Mesenteric fat pad (tissue), 1 donor: ENCODE data around the gene ATP1A3. TPM values are rescaled to one million over a fixed set of nuclear protein-coding genes. Genes with fewer than 3 reads are reported as not detected.

ENCODE experiments used
- DNase-seq: peaks from one replicate; pipeline ENCODE4 v3.0.0-alpha.2; 2020; ENCODE audit warnings: low spot score
- total RNA-seq: library from RNA; stranded (reverse); fragmentation: NEBNext Ultra II Directional; extraction: Animal tissue kit (Norgen Biotek cat#: 25700); gene quantifications from one replicate; pipeline ENCODE4 v1.2.1, GENCODE V29; 2021
- donor health status: DM: yes; HTN: yes; CAD: no.

ATP1A3 gene
- total RNA-seq, 1 donor from 2014 or later = not detected

DNA sequence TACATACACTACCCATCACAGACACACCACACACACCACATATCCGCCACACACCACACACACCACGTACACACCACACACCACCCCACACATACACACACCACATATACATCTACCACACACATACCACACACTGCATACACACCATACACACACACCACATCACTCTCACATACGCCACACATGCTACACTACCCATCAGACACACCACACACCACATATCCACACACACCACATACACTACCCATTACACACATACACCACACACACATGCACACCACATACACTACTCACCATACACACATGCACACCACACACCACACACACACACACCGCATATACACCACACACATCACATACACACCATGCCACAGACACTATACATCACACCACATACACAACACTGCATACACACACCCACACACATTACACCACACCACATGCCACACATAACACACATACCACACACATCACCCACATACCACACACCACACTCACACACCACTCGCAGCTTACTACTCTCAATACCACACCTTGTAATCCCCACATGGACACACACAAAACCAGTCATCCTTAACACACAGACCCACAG is 75.3 kb downstream of the ATP1A3 start:
- DNase-seq = no peak

DNA sequence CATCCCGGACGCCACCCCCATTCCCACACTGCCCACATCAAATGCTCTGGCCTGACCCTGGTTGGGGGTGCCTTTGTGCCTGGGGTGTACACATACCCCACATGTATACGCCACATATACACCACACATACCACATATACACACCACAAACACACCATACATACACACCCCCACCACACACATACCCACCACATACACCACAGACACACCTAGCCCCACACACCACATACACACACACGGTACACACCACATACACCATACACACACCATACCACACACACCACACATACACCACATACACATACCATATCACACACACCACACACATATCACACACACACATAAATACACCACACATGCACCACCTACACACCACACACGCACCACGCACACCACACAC is 75.9 kb downstream of the ATP1A3 start:
- no peak for DNase-seq

DNA sequence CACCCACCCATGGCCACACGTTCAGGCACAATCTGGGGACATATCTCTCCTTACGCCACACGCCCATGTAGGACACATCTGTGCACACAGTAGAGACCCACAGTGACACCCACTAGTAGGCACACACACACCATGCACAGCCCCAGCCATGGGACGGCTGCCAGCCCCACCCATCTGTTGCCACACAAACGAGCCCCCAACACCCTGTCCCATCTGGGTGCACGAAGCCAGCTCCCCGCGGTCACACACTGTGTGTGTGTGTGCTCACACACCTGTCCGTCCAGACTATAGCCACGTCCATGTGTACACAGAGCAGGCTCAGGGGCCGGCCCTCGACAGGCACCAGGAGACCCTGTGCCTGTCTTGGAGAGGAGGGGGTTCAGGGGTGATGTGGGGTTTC is 76.4 kb downstream of the ATP1A3 start:
- DNase-seq = no peak

Other genes starting within 250 kb of the ATP1A3 start
- gene CEACAM6, start 238.7 kb downstream of the ATP1A3 start, total RNA-seq = 0.22 TPM
- 1.6 TPM for gene CEACAM3, start 197.6 kb downstream of the ATP1A3 start, total RNA-seq
- not detected for gene LYPD4, start 149.5 kb downstream of the ATP1A3 start, total RNA-seq
- gene DMRTC2, start 149.2 kb downstream of the ATP1A3 start, total RNA-seq = not detected
- 1,067 TPM for gene RPS19, start 134.0 kb downstream of the ATP1A3 start, total RNA-seq
- gene CD79A, start 117.0 kb downstream of the ATP1A3 start, total RNA-seq = 0.61 TPM
- 123 TPM for gene ARHGEF1, start 111.0 kb downstream of the ATP1A3 start, total RNA-seq
- 0.19 TPM for gene ERFL, start 65.8 kb downstream of the ATP1A3 start, total RNA-seq
- 145 TPM for gene RABAC1, start 34.9 kb downstream of the ATP1A3 start, total RNA-seq
- gene GRIK5, start 76.0 kb upstream of the ATP1A3 start, total RNA-seq = 0.80 TPM
- gene ZNF574, start 81.9 kb upstream of the ATP1A3 start, total RNA-seq = 8.9 TPM
- 2.7 TPM for gene POU2F2, start 138.2 kb upstream of the ATP1A3 start, total RNA-seq
- gene DEDD2, start 223.4 kb upstream of the ATP1A3 start, total RNA-seq = 12.4 TPM
- 8.1 TPM for gene ZNF526, start 226.1 kb upstream of the ATP1A3 start, total RNA-seq
- 36.0 TPM for gene GSK3A, start 248.4 kb upstream of the ATP1A3 start, total RNA-seq